Neural cell (in vitro differentiated cells): Measurements from ENCODE around the gene CPNE6.
A peak's percentile ranks its signal among the peaks of the same experiment; 100 is the strongest.

ENCODE experiments used
- EP300 ChIP-seq: fragments of 450-650 bp; conservative IDR thresholded peaks from 2 replicates; pipeline ENCODE4 v1.6.1; 2014; ENCODE audit warnings: antibody characterized with exemption, mild to moderate bottlenecking, moderate library complexity; ENCODE audit not compliant: poor library complexity, severe bottlenecking
- EZH2 ChIP-seq: fragments of 200-600, 300-800 bp; shearing (Covaris generic), sonication (generic); IDR thresholded peaks from 2 replicates; pipeline ENCODE4 v1.6.1; 2014; ENCODE audit warnings: antibody characterized with exemption, low read length, borderline replicate concordance, mild to moderate bottlenecking; ENCODE audit not compliant: insufficient read depth, poor library complexity, severe bottlenecking
- MXI1 ChIP-seq: fragments of 450-650 bp; conservative IDR thresholded peaks from 2 replicates; pipeline ENCODE4 v1.6.1; 2014; ENCODE audit warnings: antibody characterized with exemption, mild to moderate bottlenecking; ENCODE audit not compliant: poor library complexity, severe bottlenecking
- POLR2AphosphoS5 ChIP-seq: IDR thresholded peaks from 2 replicates; pipeline ENCODE4 v1.6.1; 2012
- RAD21 ChIP-seq: fragments of 450-650 bp; conservative IDR thresholded peaks from 2 replicates; pipeline ENCODE4 v1.6.1; 2014; ENCODE audit warnings: antibody characterized with exemption, mild to moderate bottlenecking, moderate library complexity
- SMC3 ChIP-seq: fragments of 450-650 bp; conservative IDR thresholded peaks from 2 replicates; pipeline ENCODE4 v1.6.1; 2014; ENCODE audit warnings: antibody characterized with exemption, mild to moderate bottlenecking, moderate library complexity; ENCODE audit not compliant: poor library complexity
- TAF1 ChIP-seq: IDR thresholded peaks from 2 replicates; pipeline ENCODE4 v1.6.1; 2012; ENCODE audit warnings: low read depth
- TF ChIP-seq, protein P1 (sequence below): IDR thresholded peaks from 2 replicates; pipeline ENCODE4 v1.6.1; 2012; ENCODE audit warnings: borderline replicate concordance
- TF ChIP-seq, protein P2 (sequence below): fragments of 450-650 bp; IDR thresholded peaks from 2 replicates; pipeline ENCODE4 v1.5.1; 2014; ENCODE audit warnings: antibody characterized with exemption, mild to moderate bottlenecking, moderate library complexity; ENCODE audit not compliant: poor library complexity, severe bottlenecking

DNA sequence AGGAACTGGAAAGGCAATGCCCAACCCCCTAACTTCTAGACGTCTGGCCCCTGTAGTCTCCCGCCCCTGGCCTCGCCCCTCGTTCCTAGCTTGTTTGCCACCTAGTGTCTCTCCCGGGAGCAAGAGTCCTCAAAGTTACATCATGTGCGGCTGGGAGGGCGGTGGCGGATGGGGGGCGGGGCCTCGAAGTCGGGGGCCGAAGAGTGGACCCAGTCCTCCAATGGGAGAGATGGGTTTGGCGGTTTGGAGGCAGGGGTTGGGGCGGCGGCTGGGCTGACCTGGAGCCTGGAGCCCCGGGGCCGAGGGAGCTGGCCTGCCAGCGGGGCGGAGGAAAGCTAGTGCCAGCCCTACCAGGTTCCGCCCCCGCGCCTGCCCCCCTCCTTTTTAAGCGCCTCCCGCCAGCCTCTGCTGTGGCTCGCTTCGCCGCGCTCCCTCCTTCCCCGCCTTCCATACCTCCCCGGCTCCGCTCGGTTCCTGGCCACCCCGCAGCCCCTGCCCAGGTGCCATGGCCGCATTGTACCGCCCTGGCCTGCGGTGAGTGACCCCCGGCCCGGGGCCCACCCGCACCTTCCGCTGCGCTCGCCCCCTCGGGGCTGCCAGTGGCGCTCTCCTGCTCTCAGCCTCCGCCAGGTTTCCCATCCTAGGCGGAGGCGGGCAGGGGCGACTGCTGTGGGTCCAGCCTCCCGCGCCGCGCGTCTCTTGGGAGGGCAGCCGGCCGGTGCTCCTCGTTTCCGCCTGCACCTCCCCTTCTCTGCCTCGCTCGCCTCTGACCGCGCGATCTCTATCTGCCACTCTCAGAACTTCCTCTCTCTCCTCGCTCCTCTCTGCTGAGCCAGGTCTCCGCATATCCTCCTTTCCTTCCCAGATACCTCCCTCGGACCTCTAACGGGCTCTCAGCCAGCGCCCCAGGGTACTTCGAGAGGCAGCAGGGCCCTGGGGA is 22.8 kb downstream of the CPNE6 start, which contains the start of gene PCK2:
- TF ChIP-seq, protein P1, sequence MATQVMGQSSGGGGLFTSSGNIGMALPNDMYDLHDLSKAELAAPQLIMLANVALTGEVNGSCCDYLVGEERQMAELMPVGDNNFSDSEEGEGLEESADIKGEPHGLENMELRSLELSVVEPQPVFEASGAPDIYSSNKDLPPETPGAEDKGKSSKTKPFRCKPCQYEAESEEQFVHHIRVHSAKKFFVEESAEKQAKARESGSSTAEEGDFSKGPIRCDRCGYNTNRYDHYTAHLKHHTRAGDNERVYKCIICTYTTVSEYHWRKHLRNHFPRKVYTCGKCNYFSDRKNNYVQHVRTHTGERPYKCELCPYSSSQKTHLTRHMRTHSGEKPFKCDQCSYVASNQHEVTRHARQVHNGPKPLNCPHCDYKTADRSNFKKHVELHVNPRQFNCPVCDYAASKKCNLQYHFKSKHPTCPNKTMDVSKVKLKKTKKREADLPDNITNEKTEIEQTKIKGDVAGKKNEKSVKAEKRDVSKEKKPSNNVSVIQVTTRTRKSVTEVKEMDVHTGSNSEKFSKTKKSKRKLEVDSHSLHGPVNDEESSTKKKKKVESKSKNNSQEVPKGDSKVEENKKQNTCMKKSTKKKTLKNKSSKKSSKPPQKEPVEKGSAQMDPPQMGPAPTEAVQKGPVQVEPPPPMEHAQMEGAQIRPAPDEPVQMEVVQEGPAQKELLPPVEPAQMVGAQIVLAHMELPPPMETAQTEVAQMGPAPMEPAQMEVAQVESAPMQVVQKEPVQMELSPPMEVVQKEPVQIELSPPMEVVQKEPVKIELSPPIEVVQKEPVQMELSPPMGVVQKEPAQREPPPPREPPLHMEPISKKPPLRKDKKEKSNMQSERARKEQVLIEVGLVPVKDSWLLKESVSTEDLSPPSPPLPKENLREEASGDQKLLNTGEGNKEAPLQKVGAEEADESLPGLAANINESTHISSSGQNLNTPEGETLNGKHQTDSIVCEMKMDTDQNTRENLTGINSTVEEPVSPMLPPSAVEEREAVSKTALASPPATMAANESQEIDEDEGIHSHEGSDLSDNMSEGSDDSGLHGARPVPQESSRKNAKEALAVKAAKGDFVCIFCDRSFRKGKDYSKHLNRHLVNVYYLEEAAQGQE, result peak; percentile 36
- TF ChIP-seq, protein P2, sequence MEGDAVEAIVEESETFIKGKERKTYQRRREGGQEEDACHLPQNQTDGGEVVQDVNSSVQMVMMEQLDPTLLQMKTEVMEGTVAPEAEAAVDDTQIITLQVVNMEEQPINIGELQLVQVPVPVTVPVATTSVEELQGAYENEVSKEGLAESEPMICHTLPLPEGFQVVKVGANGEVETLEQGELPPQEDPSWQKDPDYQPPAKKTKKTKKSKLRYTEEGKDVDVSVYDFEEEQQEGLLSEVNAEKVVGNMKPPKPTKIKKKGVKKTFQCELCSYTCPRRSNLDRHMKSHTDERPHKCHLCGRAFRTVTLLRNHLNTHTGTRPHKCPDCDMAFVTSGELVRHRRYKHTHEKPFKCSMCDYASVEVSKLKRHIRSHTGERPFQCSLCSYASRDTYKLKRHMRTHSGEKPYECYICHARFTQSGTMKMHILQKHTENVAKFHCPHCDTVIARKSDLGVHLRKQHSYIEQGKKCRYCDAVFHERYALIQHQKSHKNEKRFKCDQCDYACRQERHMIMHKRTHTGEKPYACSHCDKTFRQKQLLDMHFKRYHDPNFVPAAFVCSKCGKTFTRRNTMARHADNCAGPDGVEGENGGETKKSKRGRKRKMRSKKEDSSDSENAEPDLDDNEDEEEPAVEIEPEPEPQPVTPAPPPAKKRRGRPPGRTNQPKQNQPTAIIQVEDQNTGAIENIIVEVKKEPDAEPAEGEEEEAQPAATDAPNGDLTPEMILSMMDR, result peak; percentile 44
- TF ChIP-seq EZH2 (no peak), TAF1 (no peak), EP300 (no peak), POLR2AphosphoS5 (no peak), RAD21 (peak; percentile 18), MXI1 (peak; percentile 24), SMC3 (peak; percentile 43)
